HG02840 (cell line): ENCODE measurements around the gene OPRD1.
"Not testable (repeated sequence)": the region's sequence is repeated elsewhere in the genome, so short reads cannot be mapped to it uniquely, and the experiment has no call there.

Experiments
- ATAC-seq: cut with Tn5 transposase; IDR thresholded peaks from one replicate; pipeline ENCODE4 v1.9.1; 2021; ENCODE audit warnings: mild to moderate bottlenecking, moderate library complexity, moderate number of reproducible peaks; ENCODE audit not compliant: unreplicated experiment, low FRiP score

The OPRD1 gene

GRCh38 chr1:28800324-28800723 lies 11.6 kb upstream of the OPRD1 start:
- no peak for ATAC-seq

- ATAC-seq: no peak
Observed at GRCh38 chr1:28801461-28801860, 10.5 kb upstream of the OPRD1 start.

- ATAC-seq: no peak
Observed at GRCh38 chr1:28803051-28803450, 8.9 kb upstream of the OPRD1 start.

GRCh38 chr1:28803662-28804061 lies 8.3 kb upstream of the OPRD1 start:
- ATAC-seq: no peak

DNA sequence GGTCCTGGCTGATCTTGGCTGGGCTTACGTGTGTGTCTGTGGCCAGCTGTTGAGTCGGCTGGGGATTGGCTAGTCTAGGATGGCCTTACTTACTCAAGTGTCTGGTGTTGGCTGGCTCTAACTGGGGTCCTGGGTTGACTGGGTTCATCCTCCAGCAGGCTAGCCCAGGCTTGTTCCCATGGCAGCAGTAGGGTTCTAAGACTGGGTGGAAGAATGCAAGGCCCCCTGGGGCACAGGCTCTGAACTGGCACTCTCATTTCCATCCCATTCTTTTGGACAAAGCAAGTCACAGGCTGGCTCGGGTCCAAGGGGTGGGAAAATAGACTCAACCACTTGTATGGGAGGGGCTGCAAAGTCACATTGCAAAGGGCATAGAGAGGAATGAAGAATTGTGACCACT lies 7.9 kb upstream of the OPRD1 start:
- ATAC-seq: no peak

GRCh38 chr1:28807046-28807445 lies 4.9 kb upstream of the OPRD1 start:
- ATAC-seq: no peak

DNA sequence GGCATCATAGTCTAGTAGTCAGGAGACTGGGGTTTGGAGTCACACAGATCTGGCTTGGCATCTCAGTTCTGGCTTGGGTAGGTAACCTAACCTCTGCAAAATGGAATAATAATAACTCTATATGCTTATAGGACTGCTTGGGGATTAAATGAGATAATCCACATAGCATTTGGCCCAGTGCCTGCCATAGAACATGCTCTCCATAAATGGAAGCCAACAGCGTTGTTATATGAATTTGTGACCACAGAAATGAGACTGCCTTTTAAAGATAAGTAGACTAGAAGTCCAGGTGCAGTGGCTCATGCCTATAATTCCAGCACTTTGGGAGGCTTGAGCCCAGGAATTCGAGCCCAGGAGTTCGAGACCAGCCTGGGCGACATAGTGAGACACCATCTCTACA lies 4.0 kb upstream of the OPRD1 start:
- no peak for ATAC-seq

- no peak for ATAC-seq
Observed at GRCh38 chr1:28811369-28811765, 603 bp upstream of the OPRD1 start.

DNA sequence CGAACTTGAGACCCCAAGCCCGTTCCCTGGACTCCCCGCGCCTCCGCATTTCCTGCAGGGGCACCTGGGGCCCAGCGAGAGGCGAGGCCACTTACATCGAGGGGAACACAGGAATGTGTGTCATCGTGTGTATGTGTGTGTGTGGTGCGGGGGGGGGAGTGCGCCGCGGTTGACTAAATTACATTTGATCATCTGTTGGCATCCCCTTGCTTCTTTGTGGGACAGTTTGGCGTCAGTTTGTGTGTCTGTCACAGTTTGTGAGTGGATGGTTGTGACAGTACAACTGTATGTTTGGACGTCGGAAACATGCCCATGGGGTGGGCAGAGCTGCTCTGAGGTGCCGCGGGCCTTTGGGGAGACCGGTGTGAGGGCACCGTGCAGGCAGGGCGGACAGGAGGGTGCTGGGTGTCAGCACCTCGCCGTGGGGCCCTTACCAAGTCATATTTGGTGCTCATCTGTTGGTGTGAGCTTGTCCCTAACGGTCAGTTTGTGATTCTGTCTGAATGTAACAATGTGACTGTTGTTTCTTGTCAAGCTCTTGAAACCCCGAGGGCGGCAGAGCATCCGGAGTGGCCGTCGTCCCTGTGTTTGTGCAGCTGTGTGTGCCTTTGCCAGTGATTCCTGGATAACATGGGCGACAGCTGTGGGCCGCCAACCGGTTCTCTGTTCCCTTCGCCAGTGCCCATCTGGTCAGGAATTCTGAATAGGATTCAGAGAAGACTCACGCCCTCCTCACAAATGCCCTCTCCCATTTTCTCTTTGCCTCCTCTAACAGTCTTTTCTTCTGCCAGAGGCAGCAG lies 899 bp downstream of the OPRD1 start:
- no peak for ATAC-seq

DNA sequence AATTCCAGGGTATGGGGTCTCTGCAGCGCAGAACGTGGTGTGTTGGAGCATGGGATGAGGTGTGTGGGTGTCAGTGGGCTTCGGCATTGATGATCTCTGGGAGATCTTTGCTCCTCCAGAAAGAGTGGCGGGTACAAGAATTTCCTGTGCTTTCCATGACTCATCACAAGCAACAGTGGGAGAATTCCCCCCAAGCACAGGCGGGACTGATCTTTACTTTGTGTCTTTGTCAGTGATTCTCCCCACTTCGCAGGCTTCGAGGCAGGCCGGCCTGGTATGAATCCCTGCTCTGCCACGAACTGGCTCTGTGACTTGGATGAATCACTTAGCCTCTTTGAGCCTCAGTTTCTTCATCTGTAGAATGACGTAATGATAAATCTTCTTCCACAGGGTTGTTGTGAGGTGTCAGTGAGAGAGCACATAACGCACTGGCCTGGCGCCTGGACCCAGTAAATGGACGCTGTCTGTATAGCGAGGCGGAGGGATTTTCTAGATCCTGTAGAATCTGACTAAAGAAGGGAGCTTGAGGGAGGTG lies 2.0 kb downstream of the OPRD1 start:
- ATAC-seq: no peak

DNA sequence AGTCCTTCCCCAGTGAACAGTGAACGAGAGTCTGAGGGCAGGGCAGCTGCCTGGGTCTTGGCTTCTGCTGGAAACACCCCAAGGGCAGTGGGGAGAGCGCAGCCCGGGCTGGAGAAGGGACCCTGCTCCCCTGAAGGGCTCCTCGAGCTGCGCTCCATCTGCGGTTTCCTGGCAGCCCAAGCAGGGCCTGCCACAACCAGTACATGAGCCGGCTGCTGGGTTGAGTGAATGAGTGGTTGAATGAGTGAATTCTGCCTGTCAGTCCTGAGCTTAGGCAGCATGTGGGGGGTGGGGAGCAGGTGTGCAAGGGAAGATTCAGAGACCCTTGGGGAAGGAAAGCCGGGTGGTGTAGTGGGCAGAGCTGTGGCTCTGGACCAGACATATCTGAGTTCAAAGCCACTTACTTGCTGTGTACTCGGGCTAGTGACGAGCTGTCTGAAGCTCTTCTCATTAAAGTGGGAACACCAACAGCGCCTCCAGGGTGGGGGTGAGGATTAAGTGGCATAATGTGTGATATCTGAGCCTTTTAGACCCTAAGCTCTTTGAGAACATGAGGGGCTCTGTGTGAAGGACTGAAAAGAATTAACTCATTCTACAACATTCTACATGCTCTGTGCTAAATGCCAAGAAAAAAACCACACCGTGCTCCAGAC lies 3.7 kb downstream of the OPRD1 start:
- ATAC-seq: no peak

- no peak for ATAC-seq
Observed at GRCh38 chr1:28817133-28817532, 5.2 kb downstream of the OPRD1 start.

DNA sequence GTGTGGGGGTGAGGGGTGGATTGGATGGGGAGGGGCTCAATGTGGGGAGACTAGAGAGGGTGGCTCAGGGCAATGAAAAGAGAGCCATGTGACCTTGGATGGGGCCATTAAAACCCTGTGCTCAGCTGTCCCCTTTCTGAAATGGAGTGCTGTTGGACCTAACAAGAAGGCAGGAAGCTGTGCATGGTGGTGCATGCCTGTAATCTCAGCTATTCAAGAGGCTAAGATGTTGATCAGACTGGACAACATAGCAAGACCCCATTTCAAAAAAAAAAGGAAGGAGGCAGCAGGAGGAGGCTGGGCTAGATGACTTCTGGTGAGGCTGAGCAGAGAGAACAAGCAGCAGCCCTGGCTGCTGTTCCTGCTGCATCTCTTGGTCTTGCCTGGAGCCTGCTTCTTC lies 7.0 kb downstream of the OPRD1 start:
- no peak for ATAC-seq

- ATAC-seq: no peak
Observed at GRCh38 chr1:28822799-28823198, 10.8 kb downstream of the OPRD1 start.

DNA sequence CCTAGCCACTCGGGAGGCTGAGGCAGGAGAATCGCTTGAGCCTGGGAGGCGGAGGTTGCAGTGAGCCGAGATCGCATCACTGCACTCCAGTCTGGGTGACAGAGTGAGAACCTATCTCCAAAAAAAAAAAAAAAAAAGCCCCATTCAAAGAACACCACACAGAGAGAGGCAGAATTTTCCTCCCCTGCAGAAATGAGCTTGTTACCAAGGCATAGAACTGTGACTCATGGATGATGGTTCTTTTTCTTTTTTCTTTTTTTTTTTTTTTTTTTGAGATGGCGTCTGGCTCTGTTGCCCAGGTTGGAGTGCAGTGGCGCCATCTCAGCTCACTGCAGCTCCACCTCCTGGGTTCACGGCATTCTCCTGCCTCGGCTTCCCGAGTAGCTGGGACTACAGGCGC lies 12.1 kb downstream of the OPRD1 start:
- ATAC-seq: not testable (repeated sequence)

- not testable (repeated sequence) for ATAC-seq
Observed at GRCh38 chr1:28828227-28828858, 16.4 kb downstream of the OPRD1 start.

GRCh38 chr1:28830814-28831213 lies 18.8 kb downstream of the OPRD1 start:
- no peak for ATAC-seq

DNA sequence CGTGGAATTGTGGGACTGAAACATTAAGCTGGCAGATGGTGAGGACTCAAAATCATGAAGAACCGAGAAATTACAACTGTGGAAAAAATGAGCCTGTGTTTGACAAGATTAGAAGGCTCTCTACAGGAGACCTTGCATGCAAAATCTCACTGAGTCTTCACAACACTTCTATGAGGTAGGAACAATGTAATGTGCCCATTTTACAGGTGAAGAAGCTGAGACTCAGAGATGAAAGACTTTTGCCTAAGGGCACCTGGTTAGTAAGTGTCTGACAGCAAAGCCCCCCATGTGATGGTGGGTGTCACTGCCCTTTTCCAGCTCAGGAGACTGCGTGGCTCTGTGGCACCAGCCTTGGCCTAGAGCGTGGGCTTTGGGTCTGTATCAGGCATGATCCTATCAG lies 21.0 kb downstream of the OPRD1 start:
- no peak for ATAC-seq

DNA sequence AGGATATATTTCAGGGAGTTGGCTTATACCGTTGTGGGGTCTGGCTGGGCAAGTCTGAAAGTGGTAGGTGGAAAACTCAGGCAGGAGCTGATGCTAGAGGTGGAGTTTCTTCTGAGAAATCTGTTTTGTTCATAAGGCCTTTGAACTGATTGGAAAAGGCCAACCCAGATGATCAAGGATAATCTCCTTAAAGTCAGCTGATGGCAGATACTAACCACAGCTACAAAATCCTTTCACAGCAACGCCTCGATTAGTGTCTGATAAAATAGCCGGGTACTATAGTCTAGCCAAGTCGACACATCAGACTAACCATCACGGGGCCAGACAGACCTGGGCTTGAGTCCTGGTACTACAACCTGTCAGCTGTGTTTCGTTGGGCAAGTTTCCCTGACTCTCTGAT lies 21.4 kb downstream of the OPRD1 start:
- no peak for ATAC-seq

GRCh38 chr1:28835237-28835650 lies 23.3 kb downstream of the OPRD1 start:
- no peak for ATAC-seq

GRCh38 chr1:28836421-28836956 lies 24.5 kb downstream of the OPRD1 start:
- no peak for ATAC-seq
